ENCODE data around the gene ST7.
"Not testable (repeated sequence)": the region's sequence is repeated elsewhere in the genome, so short reads cannot be mapped to it uniquely, and the experiment has no call there.

The ST7 gene

GRCh38 chr7:116970238-116970910 lies 17.1 kb downstream of the ST7 start:
- DNase-seq (ENCODE audit: low read depth, low spot score) = no peak
- no peak overlapping the region for H3K4me3 ChIP-seq (ENCODE audit: low read length)

- H3K4me3 ChIP-seq (ENCODE audit: low read length); DNase-seq (ENCODE audit: low read depth, low spot score): not testable (repeated sequence)
These were observed 17.9 kb downstream of the ST7 start for GRCh38 chr7:116971153-116971552.

- no peak for DNase-seq (ENCODE audit: low read depth, low spot score)
- H3K4me3 ChIP-seq (ENCODE audit: low read length) = no peak overlapping the region
These were observed 18.6 kb downstream of the ST7 start for GRCh38 chr7:116971869-116972268.

GRCh38 chr7:116975024-116975423 lies 21.7 kb downstream of the ST7 start:
- DNase-seq (ENCODE audit: low read depth, low spot score); H3K4me3 ChIP-seq (ENCODE audit: low read length): not testable (repeated sequence)

GRCh38 chr7:116977172-116977571 lies 23.9 kb downstream of the ST7 start:
- DNase-seq (ENCODE audit: low read depth, low spot score) = no peak

DNA sequence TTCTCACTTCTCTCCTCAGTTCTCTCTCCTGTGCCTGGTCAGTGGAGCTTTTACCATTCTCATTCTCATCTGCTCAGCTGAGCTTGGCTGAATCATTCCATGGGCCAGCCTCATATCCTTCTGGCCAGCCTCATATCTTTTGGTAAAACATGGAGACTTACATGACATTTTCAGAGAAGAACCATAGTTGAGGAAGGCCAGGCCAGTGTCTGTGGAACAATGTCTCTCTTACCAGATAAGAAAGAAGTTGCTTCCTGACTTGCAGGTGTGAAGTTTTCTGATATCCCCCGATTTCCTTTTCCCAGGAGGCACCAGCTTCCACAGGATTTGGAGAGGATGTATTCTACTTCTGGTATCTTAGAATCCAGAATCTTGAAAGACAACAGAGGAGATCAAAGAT lies 24.7 kb downstream of the ST7 start:
- no peak overlapping the region for H3K4me3 ChIP-seq (ENCODE audit: low read length)
- DNase-seq (ENCODE audit: low read depth, low spot score) = no peak

More at GRCh38 chr7:116977172-116977571, 23.9 kb downstream of the ST7 start:
- H3K4me3 ChIP-seq (ENCODE audit: low read length) = no peak overlapping the region

GRCh38 chr7:116979430-116979829 lies 26.1 kb downstream of the ST7 start:
- no peak overlapping the region for H3K4me3 ChIP-seq (ENCODE audit: low read length)
- DNase-seq (ENCODE audit: low read depth, low spot score) = no peak

GRCh38 chr7:116980354-116980753 lies 27.1 kb downstream of the ST7 start:
- H3K4me3 ChIP-seq (ENCODE audit: low read length) = no peak overlapping the region
- no peak for DNase-seq (ENCODE audit: low read depth, low spot score)

GRCh38 chr7:116981939-116982338 lies 28.6 kb downstream of the ST7 start:
- no peak for DNase-seq (ENCODE audit: low read depth, low spot score)
- H3K4me3 ChIP-seq (ENCODE audit: low read length) = no peak overlapping the region

DNA sequence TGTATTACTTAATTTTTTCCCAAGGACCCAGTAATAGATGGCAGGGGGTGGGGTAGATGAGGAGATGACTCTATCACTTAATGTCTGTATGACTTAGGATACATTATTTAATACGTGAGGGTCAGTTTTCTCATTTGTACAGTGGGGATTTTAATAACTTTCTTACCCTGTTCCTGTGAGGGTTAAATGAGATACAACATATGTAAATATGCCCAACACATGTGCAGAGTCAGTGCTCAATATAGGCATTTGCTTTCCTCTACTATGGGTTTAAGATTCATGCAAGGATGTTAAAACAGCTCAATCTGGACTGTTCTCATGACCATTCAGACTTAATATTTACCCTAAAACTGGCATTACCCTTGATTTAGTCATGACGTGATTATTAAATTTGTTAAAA lies 31.2 kb downstream of the ST7 start:
- no peak overlapping the region for H3K4me3 ChIP-seq (ENCODE audit: low read length)
- no peak for DNase-seq (ENCODE audit: low read depth, low spot score)

- no peak overlapping the region for H3K4me3 ChIP-seq (ENCODE audit: low read length)
- peak; percentile 26 for DNase-seq (ENCODE audit: low read depth, low spot score)
These were observed 31.6 kb downstream of the ST7 start for GRCh38 chr7:116984917-116985316.

DNA sequence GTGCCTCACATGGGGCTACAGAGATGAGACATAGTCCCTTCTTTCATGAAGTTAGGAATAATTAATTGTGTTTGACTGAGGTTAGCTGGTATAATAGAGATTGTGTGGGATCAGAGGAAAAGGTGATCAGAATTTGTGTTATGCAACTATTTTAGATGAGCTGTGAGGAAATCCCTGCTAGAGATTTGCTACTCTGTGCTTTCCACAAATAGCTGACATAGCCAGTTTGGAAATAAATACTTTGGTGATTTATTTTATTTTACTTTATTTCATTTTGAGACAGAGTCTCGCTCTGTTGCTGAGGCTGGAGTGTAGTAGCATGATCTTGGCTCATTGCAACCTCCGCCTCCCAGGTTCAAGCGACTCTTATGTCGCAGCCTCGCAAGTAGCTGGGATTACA lies 32.3 kb downstream of the ST7 start:
- no peak overlapping the region for H3K4me3 ChIP-seq (ENCODE audit: low read length)
- no peak for DNase-seq (ENCODE audit: low read depth, low spot score)

- no peak for DNase-seq (ENCODE audit: low read depth, low spot score)
- no peak overlapping the region for H3K4me3 ChIP-seq (ENCODE audit: low read length)
These were observed 33.6 kb downstream of the ST7 start for GRCh38 chr7:116986611-116987565.

DNA sequence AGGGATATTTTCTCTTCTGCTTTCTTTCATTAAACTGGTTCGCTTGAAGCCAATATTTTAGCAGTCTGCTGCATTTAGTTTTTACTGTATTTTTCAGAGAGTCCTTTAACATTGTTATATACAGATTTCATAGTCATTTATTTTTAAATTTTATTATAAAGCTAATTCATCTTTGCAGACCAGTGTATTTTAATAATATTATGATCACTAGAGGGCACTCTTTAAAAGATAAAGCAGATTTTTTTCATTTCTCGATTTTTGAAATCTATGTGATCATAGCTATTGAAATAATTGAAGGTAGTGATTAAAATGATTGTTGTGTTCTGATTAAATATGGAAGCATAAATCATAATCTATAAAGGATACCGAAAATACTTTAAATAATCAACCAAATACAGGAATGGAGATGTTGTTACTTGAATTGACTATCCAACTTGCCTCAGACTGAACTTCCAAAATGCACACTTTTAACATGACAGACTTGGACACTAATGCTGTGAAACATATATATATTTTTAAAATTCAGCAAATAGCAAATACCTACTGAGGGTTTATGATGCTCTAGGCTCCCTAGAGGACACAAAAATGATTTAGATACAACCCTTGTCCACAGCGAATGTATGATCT lies 35.2 kb downstream of the ST7 start:
- DNase-seq (ENCODE audit: low read depth, low spot score) = no peak
- no peak overlapping the region for H3K4me3 ChIP-seq (ENCODE audit: low read length)

DNA sequence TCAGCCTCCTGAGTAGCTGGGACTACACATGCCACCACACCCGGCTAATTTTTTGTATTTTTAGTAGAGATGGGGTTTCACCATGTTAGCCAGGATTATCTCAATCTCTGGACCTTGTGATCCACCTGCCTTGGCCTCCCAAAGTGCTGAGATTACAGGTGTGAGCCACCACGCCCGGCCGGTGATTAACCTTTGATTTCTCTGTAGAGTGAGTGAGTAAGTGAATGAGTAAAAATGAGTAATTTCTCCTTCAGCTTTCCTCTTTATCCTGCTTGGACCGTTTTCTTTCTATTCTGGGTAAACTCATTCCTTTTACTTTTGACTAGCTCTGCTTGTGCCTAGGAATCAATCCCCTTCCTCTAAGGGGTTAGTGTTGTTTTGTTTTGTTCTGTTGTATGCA lies 36.8 kb downstream of the ST7 start:
- H3K4me3 ChIP-seq (ENCODE audit: low read length) = no peak overlapping the region
- DNase-seq (ENCODE audit: low read depth, low spot score) = no peak

DNA sequence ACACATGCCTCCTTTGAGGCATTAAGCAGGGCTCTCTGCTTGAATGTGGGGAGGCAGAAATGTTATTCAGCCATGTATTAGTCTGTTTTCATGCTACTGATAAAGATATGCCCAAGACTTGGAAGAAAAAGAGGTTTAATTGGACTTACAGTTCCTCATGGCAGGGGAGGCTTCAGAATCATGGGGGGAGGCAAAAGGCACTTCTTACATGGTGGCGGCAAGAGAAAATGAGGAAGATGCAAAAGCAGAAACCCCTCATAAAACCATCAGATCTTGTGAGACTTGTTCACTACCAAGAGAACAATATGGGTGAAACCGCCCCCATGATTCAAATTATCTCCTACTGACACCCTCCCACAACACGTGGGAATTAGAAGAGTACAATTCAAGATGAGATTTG lies 37.9 kb downstream of the ST7 start:
- H3K4me3 ChIP-seq (ENCODE audit: low read length) = no peak overlapping the region
- no peak for DNase-seq (ENCODE audit: low read depth, low spot score)

GRCh38 chr7:116994611-116995010 lies 41.3 kb downstream of the ST7 start:
- no peak for DNase-seq (ENCODE audit: low read depth, low spot score)
- H3K4me3 ChIP-seq (ENCODE audit: low read length) = no peak overlapping the region

DNA sequence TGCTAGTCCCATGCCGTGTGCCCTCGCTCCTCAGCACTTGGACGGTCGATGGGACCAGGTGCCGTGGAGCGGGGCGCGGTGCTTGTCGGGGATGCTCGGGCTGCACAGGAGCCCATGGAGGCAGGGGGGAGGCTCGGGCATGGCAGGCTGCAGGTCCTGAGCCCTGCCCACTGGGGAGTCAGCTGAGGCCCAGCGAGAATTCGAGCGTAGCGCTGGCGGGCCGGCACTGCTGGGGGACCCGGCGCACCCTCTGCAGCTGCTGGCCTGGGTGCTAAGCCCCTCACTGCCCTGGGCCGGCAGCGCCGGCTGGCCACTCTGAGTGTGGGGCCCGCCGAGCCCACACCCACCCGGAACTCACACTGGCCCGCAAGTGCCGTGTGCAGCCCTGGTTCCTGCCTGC lies 44.7 kb downstream of the ST7 start:
- DNase-seq (ENCODE audit: low read depth, low spot score) = no peak
- H3K4me3 ChIP-seq (ENCODE audit: low read length) = no peak overlapping the region

DNA sequence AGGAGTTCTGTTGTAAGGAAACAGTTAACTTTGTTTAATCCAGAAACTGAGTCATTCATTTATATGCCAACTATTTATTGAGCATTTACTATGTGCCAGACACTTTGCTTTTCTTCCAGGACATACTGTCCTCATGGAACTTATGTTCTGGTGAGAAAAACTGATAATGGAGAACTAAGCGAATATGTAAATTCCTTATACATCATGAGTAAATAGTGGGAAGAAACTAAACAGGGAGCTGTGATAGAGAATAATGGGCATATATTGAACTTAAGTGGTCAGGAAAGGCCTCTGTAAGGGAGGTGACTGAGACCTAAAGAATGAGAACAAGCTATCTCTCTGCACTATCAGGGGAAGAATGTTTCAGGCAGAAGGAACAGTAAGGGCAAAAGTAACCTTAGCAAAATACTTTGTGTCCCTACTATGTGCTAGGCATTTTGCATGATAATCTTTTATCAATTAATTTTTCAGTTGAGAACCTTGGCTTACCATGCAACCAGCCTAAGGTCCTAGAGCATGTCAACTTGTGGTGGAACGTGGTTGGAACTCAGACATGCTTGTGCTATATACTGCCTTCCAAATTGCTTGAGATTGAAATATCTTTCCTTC lies 45.4 kb downstream of the ST7 start:
- DNase-seq (ENCODE audit: low read depth, low spot score) = no peak
- no peak overlapping the region for H3K4me3 ChIP-seq (ENCODE audit: low read length)

GRCh38 chr7:116999311-116999710 lies 46.0 kb downstream of the ST7 start:
- no peak overlapping the region for H3K4me3 ChIP-seq (ENCODE audit: low read length)
- DNase-seq (ENCODE audit: low read depth, low spot score) = no peak
